GM12801 (cell line): ENCODE results near the gene CCDC32.

Experiments used
- CTCF ChIP-seq: IDR thresholded peaks from one replicate; pipeline ENCODE4 v1.5.1; 2011; ENCODE audit warnings: control low read depth; ENCODE audit not compliant: insufficient read length; ENCODE audit errors: extremely low read depth

CCDC32 gene

GRCh38 chr15:40548610-40549009 is 16.2 kb downstream of the CCDC32 start:
- TF ChIP-seq CTCF, result no peak

GRCh38 chr15:40545457-40545856 is 19.4 kb downstream of the CCDC32 start:
- no peak for TF ChIP-seq CTCF

GRCh38 chr15:40543631-40544294 is 21.1 kb downstream of the CCDC32 start:
- no peak for TF ChIP-seq CTCF

GRCh38 chr15:40543082-40543481 is 21.8 kb downstream of the CCDC32 start:
- TF ChIP-seq CTCF, result no peak

- TF ChIP-seq CTCF, result no peak
Measured at GRCh38 chr15:40538976-40539375, 25.9 kb downstream of the CCDC32 start.

GRCh38 chr15:40536501-40536900 is 28.3 kb downstream of the CCDC32 start:
- no peak for TF ChIP-seq CTCF

GRCh38 chr15:40534371-40534770 is 30.5 kb downstream of the CCDC32 start:
- TF ChIP-seq CTCF, result no peak
